LHCN-M2 (cell line): Measurements from ENCODE around the gene SIRPA. TPM values are rescaled to one million over a fixed set of nuclear protein-coding genes. Genes with fewer than 3 reads are reported as not detected.
"Not testable (repeated sequence)": the region's sequence is repeated elsewhere in the genome, so short reads cannot be mapped to it uniquely, and the experiment has no call there.

Experiments used
- DNase-seq: peaks from one replicate; pipeline ENCODE4 v3.0.0-alpha.2; 2012; ENCODE audit warnings: low read depth
- total RNA-seq: library from RNA; depleted of rRNA; stranded (reverse); fragments of >200 nt; gene quantifications from 2 replicates; pipeline ENCODE4 v1.2.3, GENCODE V29; 2014

The SIRPA gene
- total RNA-seq, 1 experiment from 2014 or later, result 7.8 TPM

- DNase-seq, result no peak
These were observed 11.3 kb downstream of the SIRPA start for GRCh38 chr20:1906361-1907051.

- peak; percentile 81 for DNase-seq
These were observed 12.4 kb downstream of the SIRPA start for GRCh38 chr20:1907586-1907985.

- no peak for DNase-seq
These were observed 13.0 kb downstream of the SIRPA start for GRCh38 chr20:1908191-1908590.

GRCh38 chr20:1909097-1909496, 13.9 kb downstream of the SIRPA start:
- no peak for DNase-seq

GRCh38 chr20:1911536-1911935, 16.3 kb downstream of the SIRPA start:
- no peak for DNase-seq

- no peak for DNase-seq
These were observed 16.8 kb downstream of the SIRPA start for GRCh38 chr20:1912053-1912452.

GRCh38 chr20:1912646-1913045, 17.4 kb downstream of the SIRPA start:
- no peak for DNase-seq

- DNase-seq, result not testable (repeated sequence)
These were observed 20.0 kb downstream of the SIRPA start for GRCh38 chr20:1915233-1915632.

GRCh38 chr20:1915725-1916124, 20.5 kb downstream of the SIRPA start:
- DNase-seq, result no peak

GRCh38 chr20:1917786-1918185, 22.6 kb downstream of the SIRPA start:
- DNase-seq, result no peak

- no peak for DNase-seq
These were observed 23.4 kb downstream of the SIRPA start for GRCh38 chr20:1918491-1919165.

- no peak for DNase-seq
These were observed 25.0 kb downstream of the SIRPA start for GRCh38 chr20:1920252-1920651.

- DNase-seq, result no peak
These were observed 25.6 kb downstream of the SIRPA start for GRCh38 chr20:1920826-1921225.

- DNase-seq, result not testable (repeated sequence)
These were observed 26.8 kb downstream of the SIRPA start for GRCh38 chr20:1921985-1922384.

GRCh38 chr20:1922786-1923185, 27.6 kb downstream of the SIRPA start:
- no peak for DNase-seq

- no peak for DNase-seq
These were observed 30.0 kb downstream of the SIRPA start for GRCh38 chr20:1924910-1925861.

- DNase-seq, result no peak
These were observed 31.0 kb downstream of the SIRPA start for GRCh38 chr20:1926237-1926636.

- no peak for DNase-seq
These were observed 32.0 kb downstream of the SIRPA start for GRCh38 chr20:1927217-1927616.

- DNase-seq, result no peak
These were observed 32.9 kb downstream of the SIRPA start for GRCh38 chr20:1928154-1928553.

- DNase-seq, result no peak
These were observed 33.6 kb downstream of the SIRPA start for GRCh38 chr20:1928782-1929181.

GRCh38 chr20:1929460-1929859, 34.3 kb downstream of the SIRPA start:
- DNase-seq, result no peak

GRCh38 chr20:1930165-1930564, 35.0 kb downstream of the SIRPA start:
- DNase-seq, result no peak
